PFSK-1 (cell line): ENCODE data around the gene ETHE1.

Source experiments
- FOXP2 ChIP-seq: optimal IDR thresholded peaks from 2 replicates; pipeline ENCODE3; 2011; ENCODE audit warnings: borderline replicate concordance, control low read depth, inconsistent platforms; ENCODE audit not compliant: insufficient read depth; ENCODE audit errors: extremely low read length, extremely low read depth
- POLR2AphosphoS5 ChIP-seq: IDR thresholded peaks from 2 replicates; pipeline ENCODE4 v1.6.1; 2012; ENCODE audit warnings: low read depth, mild to moderate bottlenecking, control low read depth, low read length, moderate library complexity
- SIN3A ChIP-seq: IDR thresholded peaks from 2 replicates; pipeline ENCODE4 v1.6.1; 2012; ENCODE audit warnings: mild to moderate bottlenecking, low read length, moderate library complexity, borderline replicate concordance; ENCODE audit not compliant: insufficient read depth
- TAF1 ChIP-seq: IDR thresholded peaks from 2 replicates; pipeline ENCODE4 v1.6.1; 2012; ENCODE audit warnings: low read length, control low read depth, borderline replicate concordance; ENCODE audit not compliant: insufficient read depth
- TF ChIP-seq, protein P1 (sequence below), 2 experiments: IDR thresholded peaks; 2 replicates each; pipeline versions ENCODE4 v1.6.1 to v1.8.0; 2011 to 2012; ENCODE audit warnings: low read depth in 2 of 2, low read length in 2 of 2, control low read depth in 1 of 2, inconsistent platforms in 1 of 2, mild to moderate bottlenecking in 1 of 2, moderate library complexity in 1 of 2; ENCODE audit not compliant: insufficient read depth in 1 of 2

The ETHE1 gene

GRCh38 chr19:43464134-43464775 lies 62.7 kb downstream of the ETHE1 start:
- TF ChIP-seq POLR2AphosphoS5 (no peak), SIN3A (no peak), FOXP2 (no peak), TAF1 (no peak)
- TF ChIP-seq, protein P1, sequence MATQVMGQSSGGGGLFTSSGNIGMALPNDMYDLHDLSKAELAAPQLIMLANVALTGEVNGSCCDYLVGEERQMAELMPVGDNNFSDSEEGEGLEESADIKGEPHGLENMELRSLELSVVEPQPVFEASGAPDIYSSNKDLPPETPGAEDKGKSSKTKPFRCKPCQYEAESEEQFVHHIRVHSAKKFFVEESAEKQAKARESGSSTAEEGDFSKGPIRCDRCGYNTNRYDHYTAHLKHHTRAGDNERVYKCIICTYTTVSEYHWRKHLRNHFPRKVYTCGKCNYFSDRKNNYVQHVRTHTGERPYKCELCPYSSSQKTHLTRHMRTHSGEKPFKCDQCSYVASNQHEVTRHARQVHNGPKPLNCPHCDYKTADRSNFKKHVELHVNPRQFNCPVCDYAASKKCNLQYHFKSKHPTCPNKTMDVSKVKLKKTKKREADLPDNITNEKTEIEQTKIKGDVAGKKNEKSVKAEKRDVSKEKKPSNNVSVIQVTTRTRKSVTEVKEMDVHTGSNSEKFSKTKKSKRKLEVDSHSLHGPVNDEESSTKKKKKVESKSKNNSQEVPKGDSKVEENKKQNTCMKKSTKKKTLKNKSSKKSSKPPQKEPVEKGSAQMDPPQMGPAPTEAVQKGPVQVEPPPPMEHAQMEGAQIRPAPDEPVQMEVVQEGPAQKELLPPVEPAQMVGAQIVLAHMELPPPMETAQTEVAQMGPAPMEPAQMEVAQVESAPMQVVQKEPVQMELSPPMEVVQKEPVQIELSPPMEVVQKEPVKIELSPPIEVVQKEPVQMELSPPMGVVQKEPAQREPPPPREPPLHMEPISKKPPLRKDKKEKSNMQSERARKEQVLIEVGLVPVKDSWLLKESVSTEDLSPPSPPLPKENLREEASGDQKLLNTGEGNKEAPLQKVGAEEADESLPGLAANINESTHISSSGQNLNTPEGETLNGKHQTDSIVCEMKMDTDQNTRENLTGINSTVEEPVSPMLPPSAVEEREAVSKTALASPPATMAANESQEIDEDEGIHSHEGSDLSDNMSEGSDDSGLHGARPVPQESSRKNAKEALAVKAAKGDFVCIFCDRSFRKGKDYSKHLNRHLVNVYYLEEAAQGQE (IDR thresholded peaks at IDR 0.05; ENCODE audit: insufficient read depth in 1 of 2, low read depth in 2 of 2, low read length in 2 of 2): no peak

DNA sequence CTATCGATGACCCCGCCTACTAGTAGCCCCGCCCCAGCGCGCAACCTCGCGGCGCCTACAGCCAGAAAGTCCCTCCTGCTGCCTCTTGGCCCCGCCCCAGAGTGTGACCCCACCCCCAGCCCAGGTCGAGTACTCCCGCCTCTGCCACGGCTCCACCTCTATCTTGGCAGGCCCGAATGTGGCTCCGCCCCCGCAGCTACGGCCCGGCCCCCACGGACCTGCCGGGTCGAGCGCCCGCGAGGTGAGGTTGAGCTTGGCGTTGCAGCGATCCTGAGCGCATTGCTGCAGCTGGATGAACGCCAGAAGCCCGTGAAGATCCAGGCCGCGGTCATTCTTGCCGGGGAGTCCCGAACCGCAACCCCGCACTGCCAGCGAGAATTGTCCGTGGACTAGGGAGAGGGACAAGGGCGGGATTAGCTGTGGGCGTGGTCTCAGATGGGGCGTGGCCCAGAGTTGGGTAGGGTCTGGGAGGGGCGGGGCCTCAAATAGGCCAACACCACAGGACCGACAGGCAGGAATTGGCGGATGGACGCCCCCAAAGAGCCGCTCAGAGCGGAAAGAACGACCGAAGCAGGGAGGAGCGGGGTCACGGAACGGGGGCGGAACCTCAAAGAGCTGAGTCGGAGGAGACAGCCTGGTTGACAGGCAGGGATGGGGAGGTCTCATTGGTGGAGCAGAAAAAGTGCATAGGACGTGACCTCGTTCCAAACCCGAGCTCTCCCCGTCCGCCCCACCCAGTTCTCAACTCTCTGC lies 63.4 kb downstream of the ETHE1 start:
- TF ChIP-seq FOXP2: peak; percentile 12
- no peak for TF ChIP-seq SIN3A
- TF ChIP-seq TAF1: no peak
- TF ChIP-seq, protein P1 (IDR thresholded peaks at IDR 0.05; ENCODE audit: insufficient read depth in 1 of 2, low read depth in 2 of 2, low read length in 2 of 2): no peak
- 0 out of 2 replicates have a peak, but pooled peaks have one; percentile 20 for TF ChIP-seq POLR2AphosphoS5

GRCh38 chr19:43462785-43463380 lies 64.1 kb downstream of the ETHE1 start:
- TF ChIP-seq SIN3A: no peak
- peak; percentile 41 for TF ChIP-seq FOXP2

- no peak for TF ChIP-seq POLR2AphosphoS5
- TF ChIP-seq, protein P1 (IDR thresholded peaks at IDR 0.05; ENCODE audit: insufficient read depth in 1 of 2, low read depth in 2 of 2, low read length in 2 of 2): no peak
- TF ChIP-seq SIN3A: no peak
- no peak for TF ChIP-seq FOXP2
- no peak for TF ChIP-seq TAF1
These were observed 64.6 kb downstream of the ETHE1 start for GRCh38 chr19:43462383-43462782.

- TF ChIP-seq TAF1 (no peak), FOXP2 (no peak), POLR2AphosphoS5 (no peak), SIN3A (no peak)
- TF ChIP-seq, protein P1 (IDR thresholded peaks at IDR 0.05; ENCODE audit: insufficient read depth in 1 of 2, low read depth in 2 of 2, low read length in 2 of 2): no peak
These were observed 65.7 kb downstream of the ETHE1 start for GRCh38 chr19:43461303-43461702.
